Brain pericyte (primary cell): ENCODE measurements around the gene AGO1.
A peak's percentile ranks its signal among the peaks of the same experiment; 100 is the strongest.

Experiments
- DNase-seq: peaks from one replicate; pipeline ENCODE4 v3.0.0-alpha.2; 2012; ENCODE audit warnings: low read depth, low spot score

AGO1 gene

DNA sequence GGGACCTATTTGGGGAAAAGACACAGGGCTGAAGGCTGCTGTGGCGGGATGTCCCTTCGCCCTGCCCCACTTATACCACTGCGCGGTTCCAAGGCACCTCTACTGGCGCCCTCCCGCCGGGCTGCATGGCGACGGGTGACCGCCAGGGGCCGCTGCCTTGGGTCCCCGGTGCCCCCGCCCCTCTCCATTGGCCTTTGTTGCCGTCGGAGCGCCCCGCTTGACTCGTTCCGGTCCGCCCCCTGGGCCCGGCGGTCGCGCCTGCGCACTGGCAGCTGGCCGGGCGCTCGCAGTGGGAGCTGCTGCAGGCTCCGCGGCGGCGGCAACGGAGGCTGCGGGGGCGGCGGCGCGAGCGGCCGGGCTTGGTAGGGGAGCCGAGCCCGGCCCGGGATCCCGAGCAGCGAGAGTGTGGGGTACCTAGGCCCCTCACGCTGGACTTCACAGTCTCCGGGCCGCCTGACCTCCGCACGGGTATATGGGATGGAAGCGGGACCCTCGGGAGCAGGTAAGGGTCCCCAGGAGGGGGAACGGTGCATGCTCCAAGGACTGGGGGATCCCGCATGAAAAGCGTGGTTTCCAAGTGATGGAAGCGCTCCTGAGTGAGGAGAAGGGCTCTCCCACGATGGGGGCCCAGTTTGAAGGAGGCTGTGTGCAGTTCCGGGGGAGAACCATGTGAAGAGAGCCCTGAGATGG is at the start of gene AGO1:
AGO1 (plus strand) TSS at position 265 of the 690 bp plus-strand sequence; CDS start at position 478, 213 bp downstream.
- peak; percentile 43 for DNase-seq

DNA sequence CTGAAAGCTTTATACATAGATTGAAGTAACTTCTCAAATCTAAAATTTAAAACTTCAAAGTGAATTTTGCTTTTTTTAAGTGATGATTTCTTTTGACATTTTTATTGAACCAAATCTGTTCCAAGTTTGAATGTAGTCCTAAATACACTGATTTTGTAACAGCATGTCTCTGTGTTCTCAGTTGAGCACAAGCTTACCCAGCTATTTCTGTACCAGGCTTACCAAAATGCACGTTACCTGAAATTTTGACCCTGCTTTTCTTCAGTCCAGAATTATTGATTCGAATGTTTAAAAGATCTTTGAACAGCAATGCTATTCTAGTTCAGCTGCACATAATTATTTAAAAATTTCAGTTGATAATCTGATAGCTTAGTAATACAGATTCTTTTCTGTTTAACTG is 49.6 kb upstream of the AGO1 start:
- DNase-seq = no peak

DNA sequence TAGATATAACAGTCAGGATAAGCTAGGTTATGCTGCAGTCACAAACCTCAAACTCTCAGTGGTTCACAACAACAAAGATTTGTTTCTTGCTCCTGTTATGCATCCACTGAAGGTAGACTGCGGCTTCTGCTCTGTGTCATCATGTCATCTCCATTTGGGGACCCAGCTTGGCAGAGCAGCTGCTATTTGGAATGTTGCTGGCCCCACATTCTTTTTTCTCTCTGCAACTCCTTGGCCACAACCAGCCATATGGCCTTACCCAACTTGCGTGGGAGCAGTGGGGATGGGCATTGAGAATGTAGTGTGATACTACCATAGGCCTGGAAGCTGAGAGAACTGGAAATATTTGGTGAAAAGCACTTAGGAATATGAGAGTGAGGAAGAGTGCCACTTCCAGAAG is 48.8 kb upstream of the AGO1 start:
- DNase-seq = no peak

DNA sequence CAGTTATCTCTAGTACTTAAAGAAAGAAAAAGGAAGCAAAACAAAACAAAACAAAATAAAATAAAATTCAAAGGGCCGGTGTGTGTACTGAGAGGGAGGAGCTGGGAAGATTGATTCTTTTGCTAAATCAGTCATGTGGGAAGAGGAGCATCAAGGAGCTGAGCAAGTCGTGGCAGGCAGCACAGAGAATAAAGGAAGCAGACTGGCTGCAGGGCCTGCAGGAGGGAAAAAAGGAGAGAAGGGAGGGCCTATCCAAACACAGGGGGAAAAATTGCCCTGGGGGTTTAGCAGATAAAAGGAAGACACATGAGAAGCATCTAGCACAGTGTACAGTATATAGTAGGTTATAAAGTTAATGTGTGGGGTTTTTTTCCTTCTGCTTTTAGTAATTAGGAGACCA is 47.6 kb upstream of the AGO1 start:
- no peak for DNase-seq

DNA sequence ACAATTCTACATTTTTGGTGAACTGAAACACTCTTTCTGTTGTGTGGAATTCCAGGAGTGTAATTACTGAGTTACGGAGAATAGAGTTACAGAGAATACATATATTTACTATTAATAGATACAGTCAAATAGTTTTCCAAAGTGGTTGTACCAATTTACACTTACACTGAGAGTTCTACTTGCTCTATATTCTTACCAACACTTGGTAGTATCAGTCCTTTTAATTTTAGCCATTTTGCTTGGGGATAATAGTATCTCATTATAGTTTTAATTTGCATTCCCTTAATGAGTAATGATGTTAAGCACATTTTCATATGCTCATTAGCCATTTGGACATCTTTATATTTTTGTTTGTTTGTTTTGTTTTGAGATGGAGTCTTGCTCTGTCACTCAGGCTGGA is 46.3 kb upstream of the AGO1 start:
- no peak for DNase-seq

DNA sequence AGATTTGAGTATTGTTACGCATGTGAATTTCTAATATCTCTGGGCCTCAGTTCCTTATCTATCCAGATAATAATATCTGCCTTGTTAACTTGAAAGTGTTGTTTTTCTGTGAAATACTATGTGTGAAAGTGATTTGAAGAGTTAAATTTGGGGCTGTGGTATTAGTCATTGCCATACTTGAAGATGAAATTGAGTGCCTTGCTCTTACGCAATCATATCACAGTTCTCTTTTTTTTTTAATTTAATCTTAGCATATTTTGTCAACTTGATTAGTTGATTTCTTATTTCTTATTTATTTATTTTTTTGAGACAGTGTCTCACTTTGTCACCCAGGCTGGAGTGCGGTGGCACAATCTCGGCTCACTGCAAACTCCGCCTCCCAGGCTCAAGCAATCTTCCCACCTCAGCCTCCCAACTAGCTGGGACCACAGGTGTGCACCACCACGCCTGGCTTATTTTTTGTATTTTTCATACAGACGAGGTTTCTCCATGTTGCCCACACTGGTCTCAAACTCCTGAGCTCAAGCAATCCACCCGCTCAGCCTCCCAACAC is 44.2 kb upstream of the AGO1 start:
- DNase-seq = no peak

DNA sequence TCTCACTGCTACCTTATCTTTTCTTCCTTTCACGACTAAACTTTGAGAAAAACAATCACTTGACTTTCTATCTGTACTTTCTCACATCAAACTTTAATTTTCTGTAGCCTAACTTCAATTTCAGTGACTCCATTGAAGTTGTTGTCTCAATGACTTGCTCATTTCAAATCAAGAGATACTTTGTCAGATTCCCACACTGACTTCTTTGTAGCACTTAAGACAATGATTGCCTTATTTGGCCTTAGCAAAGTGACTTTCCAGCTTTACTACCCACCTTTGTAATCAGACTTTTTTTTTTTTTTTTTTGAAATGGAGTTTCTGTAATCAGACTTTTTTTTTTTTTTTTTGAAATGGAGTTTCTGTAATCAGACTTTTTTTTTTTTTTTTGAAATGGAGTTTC is 38.2 kb upstream of the AGO1 start:
- DNase-seq = no peak

DNA sequence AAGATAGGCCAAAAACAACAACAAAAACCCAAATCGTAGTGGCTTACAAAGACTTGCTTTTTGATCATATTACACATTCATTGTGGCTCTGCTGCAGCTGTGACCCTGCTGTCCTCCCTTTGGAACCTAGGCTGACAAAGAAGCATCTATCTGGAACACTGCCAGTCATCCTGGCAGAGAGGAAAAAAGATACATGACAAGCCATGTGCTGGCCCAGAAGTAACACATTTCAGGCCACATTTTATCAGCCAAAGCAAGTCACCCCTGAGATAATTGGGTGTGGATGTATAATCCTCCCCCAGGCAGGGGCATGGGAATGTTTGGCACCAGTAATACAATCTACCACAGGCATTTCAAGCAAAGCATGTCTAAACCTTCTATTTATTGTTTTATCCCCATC is 37.2 kb upstream of the AGO1 start:
- no peak for DNase-seq

DNA sequence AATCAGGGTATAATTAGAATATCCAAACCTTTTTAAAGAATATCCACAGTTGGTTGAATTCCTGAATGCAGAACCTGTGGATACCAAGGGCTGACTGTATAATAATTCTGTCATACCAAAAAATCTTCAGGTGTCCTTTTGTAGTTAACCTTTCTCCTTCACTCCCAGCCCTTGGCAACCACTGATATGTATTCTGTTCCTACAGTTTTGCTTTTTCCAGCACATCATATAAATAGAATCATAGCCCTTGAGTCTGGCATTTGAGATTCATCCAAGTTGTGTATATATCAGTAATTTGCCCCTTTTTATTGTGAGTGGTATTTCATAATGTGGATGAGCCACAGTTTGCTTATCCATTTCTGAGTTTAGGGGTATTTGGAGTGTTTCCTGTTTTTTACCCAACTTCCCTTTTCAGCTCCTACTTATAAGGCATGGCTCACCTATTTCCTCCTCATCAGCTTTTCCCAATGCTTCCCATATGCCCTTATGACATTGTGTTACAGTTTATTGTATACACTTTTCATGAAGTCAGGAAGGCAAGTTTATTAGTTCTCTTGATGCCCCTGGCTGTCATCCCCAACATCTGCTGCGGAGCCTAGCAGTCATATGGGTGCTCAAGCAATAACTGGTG is 35.0 kb upstream of the AGO1 start:
- no peak for DNase-seq

DNA sequence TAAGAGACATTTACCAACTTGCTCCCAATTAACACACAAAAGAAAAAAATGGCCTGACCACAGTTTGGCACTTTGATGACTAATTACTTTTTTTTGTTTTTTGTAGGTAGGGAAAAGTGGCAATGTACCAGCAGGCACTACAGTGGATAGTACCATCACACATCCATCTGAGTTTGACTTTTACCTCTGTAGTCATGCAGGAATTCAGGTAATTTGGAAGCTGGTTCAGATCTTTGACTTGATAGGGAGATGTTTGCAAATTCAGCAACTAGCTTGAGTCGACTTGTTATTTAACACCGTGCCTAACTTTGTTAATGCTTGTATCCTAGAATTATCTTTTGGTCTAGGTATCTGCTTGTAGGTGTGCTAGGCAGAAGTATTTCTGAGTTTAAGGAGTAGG is 33.0 kb upstream of the AGO1 start:
- DNase-seq = no peak

DNA sequence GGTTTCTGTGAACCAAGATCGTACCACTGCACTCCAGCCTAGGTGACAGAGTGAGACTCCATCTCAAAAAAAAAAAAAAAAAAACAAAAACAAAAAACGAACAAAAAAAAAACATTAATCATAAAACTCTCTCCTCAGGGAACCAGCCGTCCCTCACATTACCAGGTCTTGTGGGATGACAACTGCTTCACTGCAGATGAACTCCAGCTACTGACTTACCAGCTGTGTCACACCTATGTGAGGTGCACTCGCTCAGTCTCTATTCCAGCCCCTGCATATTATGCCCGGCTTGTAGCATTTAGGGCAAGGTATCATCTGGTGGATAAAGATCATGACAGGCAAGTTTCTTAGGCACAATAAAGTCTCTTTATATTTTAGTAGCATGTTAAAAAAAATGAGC is 32.3 kb upstream of the AGO1 start:
- DNase-seq = no peak

DNA sequence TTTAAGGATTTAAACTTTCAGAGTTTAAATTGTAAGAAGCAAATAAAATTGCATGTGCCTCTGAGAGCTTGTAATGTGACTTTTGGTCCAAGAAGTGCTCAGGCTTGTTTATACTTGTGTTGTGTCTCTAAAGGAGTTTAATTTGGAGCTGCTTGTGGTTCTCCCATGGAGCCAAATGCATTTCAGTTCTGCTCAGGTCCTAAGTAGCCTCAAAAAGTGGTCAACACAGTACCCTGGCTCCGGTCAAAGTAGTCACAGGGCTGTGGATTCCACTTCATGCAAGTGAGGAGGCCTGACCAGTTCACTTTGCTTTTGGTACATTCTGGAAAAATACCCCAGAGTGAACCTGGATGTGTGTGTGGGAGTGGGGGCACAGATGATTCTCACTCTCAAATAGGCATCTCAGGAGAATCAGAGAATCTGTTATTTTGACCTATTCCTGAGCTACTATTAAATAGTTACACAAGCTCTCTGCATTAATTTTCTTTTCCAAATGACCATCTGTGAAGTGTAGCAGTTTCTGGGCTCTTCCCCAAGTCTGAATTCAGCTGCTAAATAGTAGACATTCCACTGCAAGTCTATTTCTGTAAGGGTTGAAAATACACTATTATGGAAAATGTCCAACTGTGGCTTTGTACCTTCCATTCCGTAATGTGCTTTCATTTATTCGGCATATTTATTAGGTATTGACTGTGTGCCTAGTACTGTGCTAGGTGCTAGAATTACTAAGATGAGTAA is 31.7 kb upstream of the AGO1 start:
- DNase-seq = no peak

DNA sequence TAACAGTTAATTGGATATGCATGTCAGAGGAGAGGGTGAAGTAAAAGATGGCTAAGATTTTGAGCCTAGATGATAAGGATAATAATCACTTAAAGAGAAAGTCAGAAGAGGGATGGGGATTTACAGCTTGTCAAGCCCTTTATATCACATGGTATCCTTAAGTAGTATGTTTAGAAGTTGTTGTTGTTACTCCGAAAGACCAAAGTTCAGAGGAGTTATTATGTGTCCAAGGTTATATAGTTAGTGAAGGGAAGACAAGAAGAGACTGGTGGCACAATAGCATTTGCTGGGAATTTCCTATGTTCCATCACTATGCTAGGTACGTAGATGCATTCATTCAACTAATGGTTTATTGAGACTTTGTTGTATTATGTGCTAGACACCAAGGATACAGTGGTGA is 30.8 kb upstream of the AGO1 start:
- no peak for DNase-seq

DNA sequence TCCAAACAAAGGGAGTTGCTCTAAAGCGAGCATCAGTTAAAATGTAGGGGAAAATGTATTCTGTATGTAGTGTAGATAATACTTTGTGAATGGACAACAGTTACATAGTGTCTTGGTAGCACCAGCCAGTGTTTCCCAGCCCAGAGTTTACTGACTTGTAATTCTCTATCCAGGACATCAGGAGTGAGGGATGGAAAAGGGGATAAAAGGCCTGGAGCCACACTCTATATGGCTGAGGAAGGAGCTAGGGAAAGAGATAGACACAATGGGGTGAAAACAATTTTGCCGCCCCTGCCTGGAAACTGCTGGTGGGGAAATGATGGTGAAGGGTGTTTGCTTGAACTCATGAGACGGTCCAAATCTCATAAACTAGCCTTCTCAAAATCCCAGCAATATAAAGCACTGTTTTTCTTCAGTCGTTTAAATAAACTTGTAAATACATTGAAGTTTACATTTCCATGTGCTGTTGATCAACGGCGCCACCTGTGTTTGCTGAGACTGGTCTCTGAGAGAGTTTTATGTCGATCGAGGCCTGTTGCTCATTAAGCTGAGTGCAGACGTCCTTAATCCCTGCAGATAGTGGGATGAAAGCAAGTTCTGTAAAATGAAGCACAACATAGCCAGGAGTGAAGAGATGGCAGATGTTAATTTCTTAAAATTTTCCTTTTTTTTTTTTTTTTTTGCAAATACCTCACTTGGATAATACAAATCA is 27.9 kb upstream of the AGO1 start:
- DNase-seq = no peak

DNA sequence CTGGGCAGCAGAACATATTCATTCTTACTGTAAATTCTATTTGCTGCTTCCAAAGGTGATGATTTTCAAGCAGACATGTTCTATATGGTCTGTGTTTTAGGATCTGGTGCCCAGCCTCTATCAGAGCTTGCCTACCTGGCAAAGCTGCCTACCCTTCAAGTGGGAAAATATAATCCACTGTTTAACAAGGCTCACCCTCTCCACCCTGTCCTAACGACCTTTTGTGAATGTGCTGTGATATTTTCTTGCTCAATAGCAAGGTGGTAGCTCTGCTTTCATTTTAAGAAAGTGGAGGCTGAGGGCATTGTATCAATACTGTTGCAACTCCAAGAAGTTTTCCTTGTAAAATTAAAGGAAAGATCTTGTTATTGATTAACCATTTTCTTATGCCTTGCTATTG is 26.0 kb upstream of the AGO1 start:
- no peak for DNase-seq

DNA sequence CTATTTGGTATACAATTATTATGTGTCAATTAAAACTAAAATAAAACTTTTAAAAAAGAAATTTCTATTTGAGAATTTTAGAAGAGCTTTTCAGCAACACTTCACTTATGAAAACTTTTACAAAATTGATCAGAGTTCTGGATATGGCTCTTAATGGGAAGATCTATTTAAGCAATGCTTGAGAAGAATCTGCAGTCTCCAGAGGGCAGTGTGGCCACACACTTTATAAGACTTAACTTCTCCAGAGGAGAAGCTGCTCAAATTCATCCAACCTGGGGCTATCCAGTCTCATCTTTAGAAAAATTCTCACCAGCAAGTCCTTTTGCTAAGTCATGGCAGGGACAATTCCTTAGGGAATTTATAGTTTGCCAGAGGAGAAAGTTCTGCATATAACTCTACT is 25.2 kb upstream of the AGO1 start:
- no peak for DNase-seq

DNA sequence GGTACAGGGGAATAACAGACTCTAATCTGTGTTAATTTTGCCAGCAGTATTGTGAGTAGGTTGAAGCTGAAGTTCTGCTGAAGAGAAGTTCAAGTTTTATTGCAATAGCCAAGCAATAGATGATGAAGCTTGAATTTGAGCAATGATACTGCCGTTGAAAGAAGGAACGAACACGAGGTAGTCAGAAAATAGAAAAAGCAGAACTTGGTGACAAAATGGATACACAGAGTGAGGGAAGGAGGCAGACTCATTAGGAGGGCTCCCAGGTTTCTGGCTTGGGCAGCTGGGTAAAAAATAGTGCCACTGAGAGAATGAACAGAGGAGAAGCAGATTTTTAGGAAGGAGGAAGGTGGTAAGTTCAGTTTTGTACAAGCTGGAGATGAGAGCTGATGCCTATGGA is 22.3 kb upstream of the AGO1 start:
- no peak for DNase-seq

DNA sequence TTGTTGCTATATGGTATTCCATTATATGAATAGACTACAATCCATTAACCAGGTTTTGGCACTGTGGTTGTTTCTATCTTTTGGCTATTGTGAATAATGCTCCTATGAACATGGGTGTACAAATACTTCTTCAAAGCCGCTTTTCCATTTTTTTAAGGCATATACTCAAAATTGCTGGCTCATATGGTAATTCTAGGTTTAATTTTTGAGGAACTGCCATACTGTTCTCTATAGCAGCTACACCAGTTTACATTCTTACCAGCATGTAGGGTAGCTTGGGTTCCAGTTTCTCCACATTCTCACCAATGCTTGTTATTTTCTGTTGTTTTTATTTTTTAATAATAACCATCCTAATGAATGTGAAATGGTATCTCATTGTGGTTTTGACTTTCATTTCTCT is 19.9 kb upstream of the AGO1 start:
- no peak for DNase-seq

DNA sequence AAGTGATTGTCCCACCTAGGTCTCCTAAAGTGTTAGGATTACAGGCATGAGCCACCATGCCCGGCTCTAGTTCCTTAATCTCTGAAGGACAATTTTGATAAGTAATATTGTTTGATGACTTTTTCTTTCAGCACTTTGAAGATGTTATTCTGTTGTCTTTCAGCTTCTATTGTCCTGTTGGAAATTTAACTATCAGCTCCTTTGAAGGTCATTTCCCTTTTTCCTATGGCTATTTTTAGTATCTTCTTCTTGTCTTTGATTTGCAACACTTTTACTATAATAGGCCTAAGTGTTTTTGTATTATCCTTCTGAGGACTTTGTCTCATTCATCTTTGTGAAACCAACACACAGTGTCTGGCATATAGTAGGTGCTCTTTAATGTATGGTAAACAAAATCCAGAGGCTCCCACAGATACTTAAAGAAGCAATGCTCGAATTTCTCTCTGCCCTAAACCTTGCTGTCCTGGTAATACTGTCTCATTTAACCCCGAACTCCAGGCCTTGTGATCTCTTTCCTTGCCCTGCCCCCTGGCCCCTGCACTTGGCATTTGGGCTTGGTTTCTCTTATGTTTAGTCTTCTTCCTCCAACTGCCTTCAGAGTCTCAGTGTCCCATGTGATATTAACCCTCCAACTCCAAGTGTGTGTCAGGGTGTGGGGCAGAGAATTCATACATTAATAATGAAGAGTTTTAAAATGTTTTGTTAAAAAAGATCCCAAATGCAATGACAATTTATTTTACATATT is 19.0 kb upstream of the AGO1 start:
- no peak for DNase-seq

DNA sequence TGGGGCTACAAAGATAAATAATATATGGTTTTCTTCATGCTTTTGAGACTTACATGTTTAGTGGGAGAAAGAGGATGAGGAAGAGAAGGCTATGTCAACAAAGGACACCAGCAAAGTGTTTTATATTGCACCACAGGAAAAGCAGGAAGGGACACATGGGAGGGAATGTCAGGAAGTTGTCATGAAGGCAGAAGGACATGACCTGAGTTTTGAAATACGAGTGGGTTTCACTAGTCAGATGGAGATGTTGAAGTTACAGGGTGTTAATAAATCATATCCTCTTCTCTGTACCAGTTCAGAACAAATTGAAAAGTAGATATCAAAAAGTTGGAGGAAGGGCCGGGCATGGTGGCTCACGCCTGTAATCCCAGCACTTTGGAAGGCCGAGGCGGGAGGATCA is 18.2 kb upstream of the AGO1 start:
- no peak for DNase-seq

DNA sequence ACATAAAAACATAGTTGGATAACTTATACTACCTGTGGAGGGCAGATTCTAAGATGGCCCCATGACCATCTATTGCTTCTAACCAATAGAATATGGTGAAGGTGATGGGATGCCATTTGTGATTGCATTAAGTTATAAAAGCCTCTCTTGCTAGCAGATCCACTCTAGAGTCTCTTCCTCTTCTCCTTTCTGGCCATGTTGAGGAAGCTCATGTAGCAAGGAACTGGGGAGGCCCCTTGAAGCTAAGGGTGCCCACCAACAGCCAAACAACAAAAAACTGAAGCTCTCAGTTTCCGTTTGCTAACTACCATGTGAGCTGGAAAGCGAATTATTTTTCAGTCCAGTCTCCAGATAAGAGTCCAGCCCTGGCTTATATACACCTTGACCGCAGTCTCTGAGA is 16.0 kb upstream of the AGO1 start:
- DNase-seq = no peak
